Activated T-cell treated with anti-CD3 and anti-CD28 coated beads for 1 hour (primary cell): ENCODE results near the gene SAMD1.
A peak's percentile ranks its signal among the peaks of the same experiment; 100 is the strongest.

ENCODE experiments used
- DNase-seq: peaks from one replicate; pipeline ENCODE4 v3.0.0-alpha.2; 2020; ENCODE audit warnings: low read depth

The SAMD1 gene

DNA sequence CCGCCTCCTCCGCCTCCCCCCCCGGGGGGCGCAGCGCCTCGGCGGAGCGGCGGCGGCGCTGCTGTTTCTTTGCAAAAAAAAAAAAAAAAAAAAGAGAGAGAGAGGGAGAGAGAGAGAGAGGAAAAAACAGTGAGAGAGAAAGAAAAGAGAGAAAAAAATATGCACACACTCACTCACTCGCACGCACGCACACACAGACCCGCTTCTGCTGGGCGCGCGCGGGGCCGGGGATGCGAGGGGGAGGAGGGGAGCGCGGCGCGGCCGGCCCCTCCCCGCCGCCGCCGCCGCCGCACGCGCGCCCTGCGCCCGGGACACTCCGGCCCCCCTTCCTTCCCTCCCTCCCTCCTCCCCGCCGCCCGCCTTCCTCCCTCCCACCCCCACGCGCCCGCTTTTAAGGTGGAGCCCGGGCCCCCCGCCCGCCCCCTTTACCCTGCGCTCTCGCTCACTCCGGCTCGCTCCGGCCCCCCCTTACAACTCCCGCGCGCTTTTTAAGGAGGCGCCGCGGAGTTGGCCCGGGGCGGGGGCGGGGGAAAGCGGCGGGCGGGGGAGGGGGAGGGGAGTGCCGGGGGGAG is at the start of gene SAMD1:
TSS of gene SAMD1 (minus strand) at position 243 of the 572 bp plus-strand sequence.
- peak; percentile 85 for DNase-seq

DNA sequence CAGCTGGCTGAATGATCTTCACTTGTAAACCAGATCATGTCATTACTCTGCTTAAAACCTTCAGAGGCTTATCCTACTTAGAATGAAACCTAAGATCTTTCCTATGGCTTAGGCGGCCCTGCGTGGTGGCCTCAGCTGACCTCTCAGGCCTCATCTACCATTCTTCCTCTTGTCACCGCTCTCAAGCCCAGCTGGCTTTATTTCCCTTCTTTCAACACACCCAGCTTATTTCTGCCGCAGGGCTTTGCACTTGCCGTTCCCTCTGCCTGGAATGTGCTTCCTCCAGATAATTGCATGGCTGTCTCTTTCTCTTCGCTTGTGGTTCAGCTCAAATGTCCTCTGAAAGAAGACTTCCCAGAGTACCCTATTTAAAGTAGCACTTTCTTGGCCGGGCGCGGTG is 49.4 kb upstream of the SAMD1 start:
- DNase-seq: no peak

DNA sequence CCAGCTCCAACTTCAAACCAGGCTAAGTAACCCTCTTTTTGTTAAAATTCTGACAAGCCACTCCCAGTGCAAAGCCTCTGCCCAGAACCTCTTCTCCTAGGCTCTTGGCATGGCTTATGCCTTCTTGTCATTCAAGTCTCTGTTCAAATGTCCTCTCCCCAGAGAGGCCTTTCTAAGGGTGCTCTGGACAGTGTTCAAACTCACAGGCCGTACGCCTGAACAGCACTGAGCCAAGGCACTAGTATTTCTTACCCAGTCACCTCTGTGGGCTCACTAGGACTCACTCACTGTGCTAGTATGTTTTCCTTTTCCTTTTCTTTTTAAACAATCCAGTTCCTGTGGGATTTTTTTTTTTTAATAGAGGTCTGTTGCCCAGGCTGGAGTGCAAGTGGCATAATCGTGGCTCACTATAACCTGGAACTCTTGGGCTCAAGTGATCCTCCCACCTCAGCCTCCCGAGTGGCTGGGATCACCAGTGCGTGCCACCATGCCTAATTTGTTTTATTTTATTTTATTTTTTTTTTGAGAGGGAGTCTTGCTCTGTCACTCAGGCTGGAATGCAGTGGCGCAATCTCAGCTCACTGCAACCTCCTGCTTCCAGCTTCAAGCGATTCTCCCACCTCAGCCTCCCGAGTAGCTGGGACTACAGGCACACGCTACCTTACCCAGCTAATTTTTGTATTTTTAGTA is 48.2 kb upstream of the SAMD1 start:
- DNase-seq: no peak

DNA sequence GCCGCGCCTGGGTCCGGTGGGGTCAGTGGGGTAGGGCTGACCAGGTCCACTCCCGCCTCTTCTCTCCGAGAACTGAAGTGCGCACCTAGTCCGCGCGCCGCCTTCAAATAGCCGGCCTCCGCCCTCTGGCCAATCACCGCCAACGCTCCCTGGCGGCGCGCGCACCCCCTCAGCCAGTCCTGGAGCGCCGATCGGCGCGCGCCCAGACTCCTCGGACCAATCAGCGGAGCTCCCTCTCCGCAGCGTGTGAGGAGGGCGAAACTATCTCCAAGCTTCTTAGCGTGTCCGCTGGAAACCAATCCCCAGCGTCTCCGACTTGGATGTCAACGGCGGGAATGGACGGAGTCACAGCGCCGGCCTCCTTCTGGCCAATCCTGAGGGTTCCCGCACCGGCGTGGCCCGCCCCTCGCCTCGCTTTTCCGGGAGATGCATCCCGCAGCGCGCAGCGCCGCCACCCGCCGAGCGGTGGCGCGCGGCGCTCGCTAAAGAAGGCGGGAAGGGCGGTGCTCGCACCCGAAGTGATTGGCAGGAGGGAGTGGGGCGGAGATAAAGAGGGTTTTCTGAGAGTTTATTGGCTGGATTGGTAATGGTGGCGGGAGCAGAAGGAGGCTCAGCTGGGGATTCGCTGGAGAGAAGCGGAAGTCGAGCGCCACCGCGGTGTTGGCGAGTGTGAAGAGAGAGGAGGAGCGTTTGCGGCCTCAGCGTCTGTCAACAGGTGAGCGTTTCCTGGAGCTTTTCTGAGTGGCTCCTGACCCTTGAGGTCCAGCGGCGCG is 46.1 kb upstream of the SAMD1 start, which contains the start of gene ASF1B:
TSS of gene ASF1B (minus strand) at position 81 of the 773 bp plus-strand sequence. CDS start 133 bp downstream, outside the sequence.
- DNase-seq: peak; percentile 93

DNA sequence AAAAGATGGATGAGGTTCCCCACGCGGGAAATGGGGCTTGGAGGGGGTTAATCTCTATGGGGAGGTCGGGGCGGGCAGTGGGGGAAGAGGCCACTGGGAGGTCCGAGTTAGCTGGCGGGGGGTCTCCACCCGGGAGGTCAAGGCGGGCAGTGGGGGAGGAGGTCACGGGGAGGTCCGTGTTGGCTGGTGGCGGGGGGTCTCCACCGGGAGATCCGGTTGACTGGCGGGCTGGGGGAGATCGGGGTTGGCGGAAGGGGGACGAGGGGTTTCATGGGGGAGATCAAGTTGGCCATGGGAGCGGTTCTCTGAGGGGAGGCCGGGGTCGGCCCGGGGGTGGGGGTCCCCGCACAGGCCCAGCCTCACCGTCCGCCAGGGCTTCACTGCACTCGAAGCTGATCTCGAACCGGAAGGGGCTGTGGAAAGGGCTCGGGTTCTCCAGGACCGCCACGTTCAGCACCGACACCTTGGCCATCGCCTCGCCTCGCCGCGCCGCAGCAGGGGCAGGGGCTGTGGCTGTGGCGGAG is 45.5 kb upstream of the SAMD1 start:
- DNase-seq: no peak

DNA sequence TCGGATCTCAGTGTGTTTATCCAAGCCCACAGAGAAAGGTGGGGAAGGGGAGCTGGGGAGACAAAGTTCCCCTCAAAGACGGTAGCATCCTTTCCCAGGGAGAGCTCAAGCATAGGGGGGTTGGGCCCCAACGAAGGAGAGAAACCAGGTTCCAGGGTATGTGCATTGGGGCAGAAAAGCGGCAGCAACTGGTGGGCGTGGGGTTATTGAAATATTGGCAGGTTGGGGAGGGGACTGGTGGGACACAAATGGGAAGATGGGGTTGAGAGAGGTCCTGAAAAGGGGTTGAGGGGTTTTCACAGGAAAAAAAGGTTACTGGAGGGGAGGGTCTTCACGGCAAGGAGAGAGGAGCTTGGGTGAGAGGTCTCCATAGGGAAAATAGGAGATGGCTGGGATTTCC is 44.8 kb upstream of the SAMD1 start:
- no peak for DNase-seq

DNA sequence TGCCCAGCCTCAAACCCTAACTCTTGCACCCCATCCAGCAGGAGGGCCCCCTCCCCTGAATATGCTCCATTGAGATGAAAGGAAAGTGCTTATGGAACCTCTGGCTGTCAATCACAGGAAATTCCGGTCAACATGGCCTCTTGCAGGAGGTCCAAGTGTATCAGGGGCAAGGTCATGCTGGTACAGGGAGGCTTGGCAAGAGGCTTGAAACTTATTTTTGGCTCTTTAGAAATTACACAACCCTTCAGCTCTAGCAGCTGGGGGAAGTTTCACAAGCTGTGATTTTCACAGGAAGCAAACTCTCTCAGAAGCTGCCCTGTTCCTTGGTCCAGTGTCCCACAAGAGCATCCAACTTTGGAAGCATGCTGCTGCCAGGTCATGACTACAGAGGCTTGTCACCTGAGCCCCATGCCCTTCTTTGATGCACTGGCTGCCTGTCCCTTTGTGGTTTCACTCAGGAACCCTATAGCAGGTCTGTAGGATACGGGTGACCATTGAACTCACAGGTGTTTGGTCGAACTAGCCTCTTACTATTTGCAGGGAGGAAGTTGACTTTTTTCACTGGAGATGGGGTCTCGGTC is 37.5 kb upstream of the SAMD1 start:
- DNase-seq: no peak

DNA sequence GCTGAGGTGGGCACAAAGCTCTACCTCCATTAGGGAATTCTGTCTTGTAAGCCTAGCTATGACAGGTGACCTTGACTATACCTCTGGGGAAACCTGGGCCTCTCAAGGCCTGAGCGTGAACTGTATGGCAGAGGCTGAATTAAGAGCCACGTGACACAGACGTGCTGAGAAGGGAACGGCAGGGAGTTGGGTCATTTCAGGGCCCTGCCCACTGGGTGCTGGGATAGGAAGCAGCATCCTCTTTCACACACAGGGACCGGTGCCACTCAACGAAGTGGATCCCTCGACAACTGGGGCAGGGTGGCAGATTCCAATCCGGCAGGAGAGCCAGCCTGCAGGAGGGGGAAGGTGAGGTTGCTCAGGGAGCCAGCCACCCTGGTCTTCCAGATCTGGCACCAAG is 36.6 kb upstream of the SAMD1 start:
- no peak for DNase-seq

DNA sequence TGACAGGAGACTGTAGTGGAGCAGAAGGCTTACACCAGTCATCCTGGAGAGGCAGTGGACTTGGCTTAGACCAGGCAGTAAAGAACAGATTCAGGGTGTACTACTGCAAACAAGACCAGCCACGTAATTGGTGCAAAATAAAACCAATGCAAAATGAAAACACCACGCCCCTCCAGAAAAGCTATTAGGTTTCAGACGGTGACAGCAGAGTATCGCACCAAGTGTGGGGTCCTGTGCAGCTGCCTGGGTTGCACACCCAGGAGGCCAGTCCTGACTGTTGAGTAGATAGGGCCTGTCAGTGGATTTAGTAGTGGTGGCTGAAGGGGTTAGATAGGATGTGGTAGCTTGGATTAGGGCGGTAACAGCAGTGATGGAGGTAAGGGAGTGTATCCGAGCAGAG is 32.4 kb upstream of the SAMD1 start:
- DNase-seq: no peak

DNA sequence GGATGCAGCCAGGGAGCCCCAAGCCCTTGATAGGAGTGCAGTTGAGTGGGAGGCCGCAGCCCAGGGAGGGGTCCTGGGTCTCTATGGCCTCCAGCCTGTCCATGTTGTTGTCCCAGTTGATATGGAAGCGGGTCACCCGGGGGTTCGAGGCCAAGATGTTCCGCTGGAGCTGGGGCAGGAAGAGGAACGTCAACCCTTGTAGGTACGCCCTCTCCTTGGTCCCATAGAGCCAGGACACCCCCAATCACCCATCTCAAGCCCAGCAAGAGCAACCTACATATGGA is 29.9 kb upstream of the SAMD1 start:
- DNase-seq: no peak

DNA sequence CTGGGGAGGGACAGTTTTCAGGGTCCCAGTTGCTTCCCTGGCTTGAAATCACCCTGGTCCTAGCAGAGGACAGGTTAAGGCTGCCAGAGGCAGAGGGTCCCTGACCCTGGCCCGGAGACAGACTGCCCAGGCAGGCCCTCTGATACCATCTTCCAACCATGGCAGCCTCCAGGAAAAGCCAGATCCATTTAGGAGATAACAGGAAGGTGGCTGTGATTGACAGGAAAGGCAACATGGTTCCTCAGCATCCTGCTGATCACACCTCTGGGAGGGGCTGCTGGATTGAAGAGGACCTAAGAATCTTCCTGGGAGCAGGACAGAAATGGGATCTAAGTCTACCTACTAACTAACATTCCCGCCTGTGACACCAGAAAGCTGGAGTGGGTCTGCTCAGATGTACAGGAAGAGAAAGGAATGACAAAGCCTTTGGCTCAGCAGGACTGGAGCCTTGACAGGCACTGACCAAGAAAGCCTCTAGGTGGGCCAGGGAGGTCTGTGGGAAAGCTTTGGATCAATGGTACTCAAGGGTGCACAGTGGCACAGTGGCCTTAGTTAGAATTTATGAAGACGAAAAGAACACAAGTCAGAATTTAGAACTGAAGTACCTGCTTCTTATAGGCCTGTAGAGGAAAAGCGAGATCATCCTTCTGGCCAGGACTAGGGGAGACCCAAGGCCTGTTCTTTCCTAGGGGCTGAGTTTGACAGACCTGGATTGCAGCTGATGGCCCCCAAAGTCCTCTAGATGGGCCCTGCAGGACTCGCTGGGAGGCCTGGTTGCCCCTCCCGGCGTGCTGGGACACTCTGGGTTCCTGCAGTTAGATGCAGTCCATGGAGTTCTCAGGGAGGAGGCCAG is 29.3 kb upstream of the SAMD1 start:
- no peak for DNase-seq

DNA sequence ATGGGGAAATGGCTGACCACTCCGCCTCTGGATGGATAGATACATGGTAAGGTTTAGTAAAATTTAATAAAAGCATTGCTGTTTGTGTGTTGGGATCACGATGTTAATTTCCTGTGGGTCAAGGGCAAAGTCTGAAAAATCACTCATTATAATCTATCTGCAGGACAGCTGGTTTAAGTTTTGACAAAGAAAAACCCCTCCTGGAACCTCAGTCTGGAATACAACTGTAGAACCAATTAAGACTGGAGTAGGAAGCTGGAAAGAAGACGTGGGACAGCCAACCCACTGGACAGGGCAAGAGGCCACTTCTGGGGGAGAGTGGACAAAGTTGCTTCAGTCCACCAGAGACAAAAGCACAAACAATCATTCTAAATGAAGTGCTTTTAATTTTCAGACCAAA is 28.6 kb upstream of the SAMD1 start:
- no peak for DNase-seq

DNA sequence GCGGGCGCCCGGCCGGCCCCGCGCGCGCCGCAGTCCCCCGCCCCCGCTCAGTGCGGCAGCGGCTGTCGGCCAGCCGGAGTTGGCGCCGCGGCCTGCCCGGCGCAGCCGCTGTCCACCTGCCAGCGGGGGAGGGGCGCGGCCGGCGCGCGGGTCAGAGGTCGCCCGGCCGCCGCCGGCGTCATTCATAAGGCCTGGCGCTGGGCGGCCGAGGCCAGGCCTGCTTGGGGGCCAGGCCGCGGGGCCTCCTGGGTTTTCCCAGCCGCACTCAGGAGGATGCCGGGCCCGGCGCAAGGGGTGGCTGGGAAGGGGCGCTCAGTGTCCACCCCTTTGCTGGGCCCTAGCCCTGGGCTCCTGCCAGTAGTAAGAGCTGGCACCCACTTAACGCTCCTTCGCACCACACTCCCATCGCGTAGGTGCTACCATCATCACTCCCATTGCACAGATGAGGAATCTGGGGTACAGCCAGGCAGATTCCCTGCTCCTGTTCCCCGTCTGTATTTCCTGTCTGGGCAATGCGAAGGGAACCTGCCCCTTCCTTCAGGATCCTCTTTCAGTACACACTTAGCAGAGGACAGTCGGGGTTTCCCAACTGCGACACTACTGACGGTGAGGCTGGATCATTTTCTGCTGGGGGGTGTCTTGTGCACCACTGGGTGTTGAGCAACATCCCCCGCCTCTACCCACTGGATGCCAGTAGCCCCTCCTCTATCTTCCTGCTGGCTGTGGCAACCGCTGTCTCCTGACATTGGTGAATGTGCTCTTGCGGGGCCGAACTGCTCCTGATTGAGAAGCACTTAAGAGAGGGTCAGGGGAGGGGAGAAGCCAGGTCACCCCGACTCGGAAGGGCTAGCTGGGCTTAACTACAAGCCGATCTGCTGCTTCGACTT is 27.9 kb upstream of the SAMD1 start:
- peak; percentile 23 for DNase-seq

DNA sequence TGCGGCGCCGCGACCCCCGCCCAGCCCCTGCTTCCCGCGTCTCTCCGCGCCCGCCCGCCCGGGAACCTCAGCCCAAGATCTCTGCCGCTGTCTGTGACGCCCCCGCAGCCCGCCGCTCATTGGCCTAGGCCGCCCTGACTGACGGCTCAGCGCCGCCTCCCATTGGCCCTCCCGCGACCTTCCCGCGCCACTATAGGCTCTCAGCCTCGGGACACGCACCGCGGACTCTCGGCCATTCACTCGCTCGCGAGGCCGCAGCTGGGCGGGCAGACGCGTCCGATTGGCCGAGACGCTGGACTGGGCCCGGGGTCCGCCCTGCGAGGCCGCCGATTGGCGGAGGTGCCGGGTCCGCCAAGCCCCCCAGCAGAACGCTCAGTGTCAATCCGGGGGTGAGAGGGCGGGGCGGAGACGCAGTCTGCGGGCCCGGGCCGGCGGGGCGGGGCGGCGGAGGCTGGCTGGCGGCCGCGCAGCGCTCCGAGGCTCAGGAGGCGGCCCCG is 27.2 kb upstream of the SAMD1 start, which contains the start of gene PRKACA:
TSS of gene PRKACA (minus strand) at position 95 of the 497 bp plus-strand sequence. CDS start 215 bp downstream, outside the sequence.
- DNase-seq: peak; percentile 95

DNA sequence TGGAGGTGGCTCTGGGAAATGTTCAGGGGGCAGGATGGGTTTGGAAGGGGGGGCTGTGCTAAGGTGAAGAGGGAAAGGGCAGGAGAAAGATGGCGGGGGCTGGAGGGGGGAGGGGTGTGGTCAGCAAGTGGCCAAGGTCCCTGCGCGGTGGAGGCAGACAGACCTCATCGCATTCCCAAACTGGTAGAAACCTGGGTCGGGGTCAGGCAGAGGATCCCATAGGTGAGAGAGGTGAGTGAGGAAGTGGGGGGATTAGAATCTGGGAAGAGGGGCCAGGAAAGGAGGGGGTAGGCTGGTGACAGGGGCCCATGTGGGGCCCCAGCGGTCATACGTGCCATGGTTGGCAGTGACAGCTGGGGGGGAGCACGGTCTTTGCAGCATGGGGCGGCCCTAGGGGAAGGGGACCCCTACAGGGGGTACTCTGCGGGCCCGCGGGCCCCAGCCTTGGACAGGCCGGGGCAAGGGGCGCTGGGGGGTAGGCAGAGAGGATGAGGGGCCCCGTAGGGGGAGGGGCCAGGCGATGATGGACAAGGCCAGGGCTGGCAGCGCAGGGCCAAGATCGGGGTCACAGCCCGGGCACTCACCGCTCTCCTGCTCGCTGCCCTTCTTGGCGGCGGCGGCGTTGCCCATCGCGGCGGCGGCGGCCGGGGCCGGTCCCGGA is 26.5 kb upstream of the SAMD1 start:
- no peak for DNase-seq

DNA sequence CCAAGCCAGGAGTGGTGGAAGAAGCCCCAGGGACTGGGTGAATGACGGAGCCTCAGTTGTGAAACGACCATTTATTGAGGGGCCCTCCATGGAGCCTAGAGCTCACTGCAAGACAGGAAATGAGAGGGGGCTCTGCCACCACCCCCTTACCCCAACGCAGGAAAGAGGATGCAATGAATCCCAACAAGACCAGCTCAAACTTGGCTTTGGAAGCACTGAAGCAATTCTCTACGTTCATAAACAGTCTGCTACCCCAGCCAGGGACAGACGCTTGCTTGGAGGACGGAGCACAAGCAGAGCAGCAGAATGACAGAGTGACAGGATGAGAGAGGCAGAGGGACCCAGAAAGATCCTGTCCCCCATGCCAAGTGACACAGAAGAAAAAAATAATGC is 26.0 kb upstream of the SAMD1 start:
- DNase-seq: no peak

DNA sequence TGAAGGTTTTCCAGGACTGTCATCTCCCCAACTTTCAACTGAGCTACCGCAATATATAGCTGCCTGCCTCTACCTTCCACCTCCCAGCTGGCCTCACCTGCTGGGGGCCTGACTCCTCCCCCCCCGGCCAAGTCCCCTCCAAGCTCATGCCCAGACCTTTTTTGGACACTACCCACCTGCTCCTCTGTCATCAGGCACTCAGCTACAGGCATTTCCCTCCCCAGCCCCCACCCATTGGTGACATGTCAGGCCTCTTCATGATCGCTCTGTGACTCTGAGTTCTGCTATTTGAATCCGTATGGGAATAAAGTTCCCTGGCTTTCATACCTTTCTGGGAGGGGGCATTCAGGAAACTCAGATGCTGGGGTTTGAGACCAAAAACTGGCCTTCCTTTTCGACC is 25.2 kb upstream of the SAMD1 start:
- no peak for DNase-seq

DNA sequence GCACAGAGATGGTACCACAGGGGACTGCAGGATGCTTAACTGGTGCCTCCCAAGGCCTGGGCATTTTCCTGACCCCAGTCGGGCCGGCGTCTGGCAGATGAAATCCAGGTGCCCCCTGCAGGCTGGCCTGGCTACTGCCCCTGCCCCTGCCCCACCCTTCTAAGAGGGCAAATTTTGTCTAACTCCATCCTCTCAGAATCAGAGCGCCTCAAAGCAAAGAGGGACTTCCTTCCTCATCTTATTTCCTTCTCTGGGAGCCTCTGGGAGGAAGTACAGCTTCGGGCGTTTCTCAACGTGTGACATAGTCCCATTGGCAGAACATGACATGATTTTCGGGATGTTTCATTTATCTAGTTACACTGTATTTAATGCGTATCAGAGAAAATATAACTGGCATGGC is 24.3 kb upstream of the SAMD1 start:
- DNase-seq: peak; percentile 34

DNA sequence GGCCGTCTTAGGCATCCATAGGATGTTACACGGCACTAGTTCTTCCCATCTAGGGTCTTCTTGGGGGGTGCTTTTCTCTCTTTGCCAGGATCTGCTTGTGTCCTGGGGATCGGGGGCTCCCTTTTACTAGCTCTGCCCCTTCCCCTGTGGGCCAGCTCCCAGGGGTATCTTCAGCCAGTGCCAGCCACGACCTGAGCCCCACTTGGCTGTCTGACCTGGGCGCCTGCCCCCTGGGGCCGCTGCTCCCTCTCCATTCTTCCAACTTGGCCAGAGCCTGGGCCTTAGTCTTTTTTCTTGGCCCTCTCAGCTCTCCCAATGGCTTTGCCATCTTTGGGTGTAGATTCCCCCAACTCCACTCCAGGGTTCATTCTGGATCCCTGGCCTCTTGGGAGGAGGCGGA is 23.9 kb upstream of the SAMD1 start:
- DNase-seq: no peak
